Neural crest cell (in vitro differentiated cells): ENCODE measurements around the gene C12orf60. TPM values are rescaled to one million over a fixed set of nuclear protein-coding genes. Genes with fewer than 3 reads are reported as not detected.

Experiments used
- DNase-seq: peaks from one replicate; pipeline ENCODE4 v3.0.0; 2021; ENCODE audit warnings: low read depth, mixed read lengths, low spot score
- H3K27ac Mint-ChIP-seq: one replicate; pipeline ENCODE4 v1.8.0; 2021; ENCODE audit warnings: mild to moderate bottlenecking, mixed read lengths; ENCODE audit not compliant: unreplicated experiment
- H3K27me3 Mint-ChIP-seq: 2 replicates; pipeline ENCODE4 v1.8.0; 2021; ENCODE audit warnings: low read depth, mild to moderate bottlenecking, mixed read lengths
- H3K36me3 Mint-ChIP-seq: 2 replicates; pipeline ENCODE4 v1.8.0; 2021; ENCODE audit warnings: low read depth, mild to moderate bottlenecking, mixed read lengths
- H3K4me1 Mint-ChIP-seq: 2 replicates; pipeline ENCODE4 v1.8.0; 2021; ENCODE audit warnings: mixed read lengths
- H3K4me3 Mint-ChIP-seq: one replicate; pipeline ENCODE4 v1.8.0; 2021; ENCODE audit warnings: mild to moderate bottlenecking, mixed read lengths
- H3K9me3 Mint-ChIP-seq: 2 replicates; pipeline ENCODE4 v1.8.0; 2021; ENCODE audit warnings: mixed read lengths
- CTCF ChIP-seq: fragments of 200-600 bp; sonication (generic); conservative IDR thresholded peaks from 2 replicates; pipeline ENCODE4 v1.5.0; 2021; ENCODE audit warnings: antibody characterized with exemption, mild to moderate bottlenecking
- total RNA-seq: library from RNA; stranded (reverse); gene quantifications from 2 replicates; pipeline ENCODE4 v1.2.1, GENCODE V29; 2021

C12orf60 gene
- total RNA-seq, 1 donor from 2014 or later, result 2.9 TPM

GRCh38 chr12:14860490-14860889 is 57.0 kb downstream of the C12orf60 start:
- H3K9me3 Mint-ChIP-seq, result peaks cover 30% of the 10 kb centered on the region

DNA sequence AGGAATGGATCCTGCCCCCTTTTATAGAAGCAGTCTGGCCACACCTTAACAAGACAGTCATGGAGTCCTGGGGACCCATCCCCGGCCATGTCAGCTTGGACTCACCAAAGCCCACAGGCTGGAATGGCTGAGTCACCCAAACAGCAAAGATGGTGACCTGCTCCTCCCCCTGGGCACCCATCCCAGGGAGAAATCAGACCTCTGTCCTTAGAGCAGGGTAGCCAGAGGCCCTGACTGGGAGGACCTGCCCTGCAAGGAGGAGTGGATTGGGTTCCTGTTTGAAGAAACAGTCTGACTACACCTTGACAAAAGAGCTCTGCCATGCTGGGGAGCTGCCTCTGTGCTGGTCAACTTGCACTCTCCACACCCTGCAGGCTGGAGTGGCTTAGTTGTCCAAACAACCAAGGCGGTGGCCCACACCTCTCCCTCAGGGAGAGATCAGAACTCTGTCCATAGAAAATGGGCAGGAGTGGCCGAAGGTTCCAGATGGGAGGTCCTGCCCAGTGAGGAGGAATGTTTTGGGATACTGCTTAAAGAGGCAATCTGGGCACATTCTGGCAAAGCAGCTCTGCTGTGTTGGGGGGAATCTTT is 65.5 kb downstream of the C12orf60 start:
- no peak overlapping the region for H3K27ac Mint-ChIP-seq
- H3K4me1 Mint-ChIP-seq, result peaks cover 11% of the 10 kb centered on the region

More at GRCh38 chr12:14860490-14860889, 57.0 kb downstream of the C12orf60 start:
- DNase-seq, result no peak
- Mint-ChIP-seq H3K27me3 (no peaks in the 10 kb centered on the region), H3K4me3 (no peak overlapping the region), H3K36me3 (peaks cover 27% of the 10 kb centered on the region), H3K27ac (no peak overlapping the region), H3K4me1 (peaks cover 12% of the 10 kb centered on the region)
- TF ChIP-seq CTCF, result no peak

DNA sequence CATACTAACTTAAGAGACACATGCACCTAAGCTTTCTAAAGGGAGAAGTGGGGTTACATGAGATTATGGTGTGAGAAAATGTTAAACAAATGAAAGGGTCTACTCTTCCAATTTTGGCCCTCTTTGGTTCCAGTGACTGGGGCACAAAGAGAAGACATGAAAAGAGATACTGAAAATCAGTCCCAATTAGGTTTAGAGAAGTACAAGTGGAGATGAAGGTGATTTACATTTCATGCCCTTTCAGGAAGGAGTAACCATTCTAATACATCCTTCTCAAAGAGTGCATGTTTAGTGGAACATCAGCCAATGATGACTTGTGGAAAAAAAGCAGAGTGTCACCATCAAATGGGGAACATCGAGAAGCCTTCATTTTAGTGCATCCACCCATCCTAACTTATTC is 67.8 kb downstream of the C12orf60 start:
- peaks cover 9% of the 10 kb centered on the region for H3K36me3 Mint-ChIP-seq
- H3K27ac Mint-ChIP-seq, result no peak overlapping the region

More for the DNA sequence above, 65.5 kb downstream of the C12orf60 start:
- Mint-ChIP-seq H3K27me3 (no peaks in the 10 kb centered on the region), H3K36me3 (peaks cover 9% of the 10 kb centered on the region), H3K4me3 (no peak overlapping the region), H3K9me3 (peaks cover 7% of the 10 kb centered on the region)
- TF ChIP-seq CTCF, result no peak
- DNase-seq, result no peak

GRCh38 chr12:14871886-14872285 is 68.4 kb downstream of the C12orf60 start:
- TF ChIP-seq CTCF, result no peak
- Mint-ChIP-seq H3K4me1 (no peaks in the 10 kb centered on the region), H3K27ac (no peak overlapping the region), H3K27me3 (no peaks in the 10 kb centered on the region), H3K9me3 (peaks cover 4% of the 10 kb centered on the region), H3K36me3 (peaks cover 9% of the 10 kb centered on the region), H3K4me3 (no peak overlapping the region)
- no peak for DNase-seq

More for the DNA sequence above, 67.8 kb downstream of the C12orf60 start:
- peaks cover 4% of the 10 kb centered on the region for H3K9me3 Mint-ChIP-seq
- H3K27me3 Mint-ChIP-seq, result no peaks in the 10 kb centered on the region
- no peak for DNase-seq
- no peaks in the 10 kb centered on the region for H3K4me1 Mint-ChIP-seq
- no peak for TF ChIP-seq CTCF
- H3K4me3 Mint-ChIP-seq, result no peak overlapping the region

DNA sequence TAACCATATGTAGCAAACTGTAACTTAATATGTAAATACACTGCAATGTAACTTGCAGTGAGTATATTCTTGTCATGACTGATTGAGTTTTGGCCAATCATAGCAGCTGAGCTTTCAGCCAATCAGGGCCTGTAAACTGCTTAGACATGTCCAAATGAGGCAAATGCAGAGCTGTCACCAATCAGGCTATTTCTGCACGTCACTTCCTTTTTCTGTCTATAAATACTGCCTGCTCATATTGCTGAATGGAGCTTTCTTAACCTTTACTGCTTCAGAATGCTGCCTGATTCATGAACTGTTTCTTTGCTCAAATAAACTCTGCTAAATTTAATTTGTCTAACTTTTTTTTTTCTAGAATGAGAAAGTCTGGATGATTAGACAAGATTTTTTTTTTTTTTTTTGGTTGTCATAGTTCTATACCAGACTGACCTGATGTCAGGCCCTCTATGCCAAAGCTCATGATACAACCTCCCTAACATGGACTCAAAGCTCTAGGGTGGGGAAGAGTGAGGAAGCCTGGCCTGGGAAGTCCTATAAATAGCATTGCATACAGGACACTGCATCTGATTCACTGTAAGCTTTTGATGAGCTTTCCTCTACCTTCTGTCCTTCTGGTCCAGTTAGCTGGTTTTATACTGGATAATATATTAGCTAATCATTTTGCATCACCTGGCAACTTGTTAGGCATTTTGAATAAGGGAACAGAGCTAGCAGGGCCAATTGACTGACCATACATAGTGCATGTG is 70.1 kb downstream of the C12orf60 start:
- no peaks in the 10 kb centered on the region for H3K36me3 Mint-ChIP-seq
- H3K4me1 Mint-ChIP-seq, result no peaks in the 10 kb centered on the region
- no peaks in the 10 kb centered on the region for H3K27me3 Mint-ChIP-seq
- no peak overlapping the region for H3K4me3 Mint-ChIP-seq
- no peak overlapping the region for H3K27ac Mint-ChIP-seq
- H3K9me3 Mint-ChIP-seq, result no peaks in the 10 kb centered on the region
- TF ChIP-seq CTCF, result no peak
- no peak for DNase-seq

Other genes with a start within 250 kb of the C12orf60 start
- gene PLBD1, start 235.8 kb upstream of the C12orf60 start, total RNA-seq, result 3.5 and 5.0 TPM in 2 replicates
- gene GUCY2C, start 107.1 kb upstream of the C12orf60 start, total RNA-seq, result not detected in 2 replicates
- 101 and 109 TPM in 2 replicates for gene WBP11, start 192 bp upstream of the C12orf60 start, total RNA-seq
- not detected in 2 replicates for gene SMCO3, start 10.5 kb downstream of the C12orf60 start, total RNA-seq
- not detected in 2 replicates for gene ART4, start 39.9 kb downstream of the C12orf60 start, total RNA-seq
- not detected in 2 replicates for gene MGP, start 82.2 kb downstream of the C12orf60 start, total RNA-seq
- not detected in 2 replicates for gene ERP27, start 134.9 kb downstream of the C12orf60 start, total RNA-seq
- 1.2 and 1.5 TPM in 2 replicates for gene ARHGDIB, start 157.9 kb downstream of the C12orf60 start, total RNA-seq
- not detected in 2 replicates for gene PDE6H, start 169.4 kb downstream of the C12orf60 start, total RNA-seq